ENCODE measurements around the gene ZNF683. TPM values are rescaled to one million over a fixed set of nuclear protein-coding genes. Genes with fewer than 3 reads are reported as not detected.
A peak's percentile ranks its signal among the peaks of the same experiment; 100 is the strongest.

Gene ZNF683
- total RNA-seq, 1 donor from 2014 or later, result not detected

DNA sequence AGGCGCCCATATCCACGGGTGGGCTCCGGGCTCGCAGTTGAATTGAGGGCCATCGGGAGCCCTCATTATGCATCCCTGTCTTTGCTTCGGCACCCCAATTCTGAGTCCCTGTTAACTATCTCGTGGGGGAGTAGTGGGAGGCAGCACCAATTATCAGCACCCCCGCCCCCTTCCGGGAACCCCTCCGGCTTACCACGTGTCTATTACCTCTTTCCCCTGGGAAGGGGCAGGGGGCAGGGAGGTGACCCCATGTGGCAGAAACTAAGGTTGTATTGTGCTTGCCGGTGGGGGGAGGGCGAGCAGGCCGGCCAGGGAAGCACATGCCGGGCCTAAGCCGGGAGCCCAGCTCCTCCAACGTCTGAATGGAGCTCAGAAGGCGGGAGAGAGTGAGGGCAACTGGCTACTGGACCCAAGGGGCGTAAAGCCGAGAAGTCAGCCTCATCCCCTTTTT is 39.1 kb upstream of the ZNF683 start:
- H3K27me3 Mint-ChIP-seq, result peaks cover 61% of the 10 kb centered on the region
- no peaks in the 10 kb centered on the region for H3K9me3 Mint-ChIP-seq
- no peak for DNase-seq (ENCODE audit: extremely low spot score, unreplicated experiment)
- H3K4me1 Mint-ChIP-seq (ENCODE audit: unreplicated experiment), result peaks cover 29% of the 10 kb centered on the region
- H3K4me3 Mint-ChIP-seq, result peak overlapping the region; percentile 83
- TF ChIP-seq, protein P1, sequence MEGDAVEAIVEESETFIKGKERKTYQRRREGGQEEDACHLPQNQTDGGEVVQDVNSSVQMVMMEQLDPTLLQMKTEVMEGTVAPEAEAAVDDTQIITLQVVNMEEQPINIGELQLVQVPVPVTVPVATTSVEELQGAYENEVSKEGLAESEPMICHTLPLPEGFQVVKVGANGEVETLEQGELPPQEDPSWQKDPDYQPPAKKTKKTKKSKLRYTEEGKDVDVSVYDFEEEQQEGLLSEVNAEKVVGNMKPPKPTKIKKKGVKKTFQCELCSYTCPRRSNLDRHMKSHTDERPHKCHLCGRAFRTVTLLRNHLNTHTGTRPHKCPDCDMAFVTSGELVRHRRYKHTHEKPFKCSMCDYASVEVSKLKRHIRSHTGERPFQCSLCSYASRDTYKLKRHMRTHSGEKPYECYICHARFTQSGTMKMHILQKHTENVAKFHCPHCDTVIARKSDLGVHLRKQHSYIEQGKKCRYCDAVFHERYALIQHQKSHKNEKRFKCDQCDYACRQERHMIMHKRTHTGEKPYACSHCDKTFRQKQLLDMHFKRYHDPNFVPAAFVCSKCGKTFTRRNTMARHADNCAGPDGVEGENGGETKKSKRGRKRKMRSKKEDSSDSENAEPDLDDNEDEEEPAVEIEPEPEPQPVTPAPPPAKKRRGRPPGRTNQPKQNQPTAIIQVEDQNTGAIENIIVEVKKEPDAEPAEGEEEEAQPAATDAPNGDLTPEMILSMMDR (conservative IDR thresholded peaks at IDR 0.05), result no peak
- no peak overlapping the region for H3K27ac Mint-ChIP-seq
- no peaks in the 10 kb centered on the region for H3K36me3 Mint-ChIP-seq

DNA sequence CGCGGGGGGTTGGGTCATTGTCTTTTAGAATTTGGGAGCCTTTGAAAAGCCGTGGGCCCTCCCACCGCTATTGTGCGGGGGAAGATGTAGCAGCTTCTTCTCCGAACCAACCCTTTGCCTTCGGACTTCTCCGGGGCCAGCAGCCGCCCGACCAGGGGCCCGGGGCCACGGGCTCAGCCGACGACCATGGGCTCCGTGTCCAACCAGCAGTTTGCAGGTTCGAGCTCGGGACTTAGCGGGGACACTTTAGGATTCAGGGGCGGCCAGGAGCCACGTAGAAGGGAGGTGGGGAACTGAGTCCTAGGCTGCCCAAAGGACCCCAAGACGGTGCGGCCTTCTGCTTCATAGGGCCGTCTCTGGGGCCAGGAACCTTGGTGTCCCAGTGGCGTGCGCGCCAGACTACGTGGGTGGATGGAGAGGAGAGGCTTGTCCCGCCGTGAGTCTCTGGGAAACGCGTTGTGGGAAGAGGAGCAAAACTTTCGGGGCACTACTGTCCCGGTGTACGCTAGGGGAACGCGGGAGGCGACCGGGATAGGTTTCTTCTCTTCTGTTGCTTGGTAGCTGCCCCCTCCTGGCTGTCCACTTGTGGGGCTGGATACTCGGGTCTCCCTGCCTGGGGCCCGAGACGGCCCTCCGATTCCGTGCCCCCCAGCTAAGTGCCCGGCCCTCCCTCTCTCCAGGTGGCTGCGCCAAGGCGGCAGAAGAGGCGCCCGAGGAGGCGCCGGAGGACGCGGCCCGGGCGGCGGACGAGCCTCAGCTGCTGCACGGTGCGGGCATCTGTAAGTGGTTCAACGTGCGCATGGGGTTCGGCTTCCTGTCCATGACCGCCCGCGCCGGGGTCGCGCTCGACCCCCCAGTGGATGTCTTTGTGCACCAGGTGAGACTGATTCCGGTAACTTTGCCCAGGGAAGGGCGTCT is 38.4 kb upstream of the ZNF683 start, which contains the start of gene LIN28A:
TSS of gene LIN28A (plus strand) at position 112 of the 918 bp plus-strand sequence. CDS start at position 187, 75 bp downstream.
- H3K36me3 Mint-ChIP-seq, result no peaks in the 10 kb centered on the region
- H3K4me3 Mint-ChIP-seq, result peak within 1 kb of the TSS; percentile 83
- H3K27ac Mint-ChIP-seq, result no peak within 1 kb of the TSS
- peaks cover 29% of the 10 kb centered on the region for H3K4me1 Mint-ChIP-seq (ENCODE audit: unreplicated experiment)
- no peaks in the 10 kb centered on the region for H3K9me3 Mint-ChIP-seq
- no peak for DNase-seq (ENCODE audit: extremely low spot score, unreplicated experiment)
- TF ChIP-seq, protein P1 (conservative IDR thresholded peaks at IDR 0.05), result no peak
- peaks cover 61% of the 10 kb centered on the region for H3K27me3 Mint-ChIP-seq

DNA sequence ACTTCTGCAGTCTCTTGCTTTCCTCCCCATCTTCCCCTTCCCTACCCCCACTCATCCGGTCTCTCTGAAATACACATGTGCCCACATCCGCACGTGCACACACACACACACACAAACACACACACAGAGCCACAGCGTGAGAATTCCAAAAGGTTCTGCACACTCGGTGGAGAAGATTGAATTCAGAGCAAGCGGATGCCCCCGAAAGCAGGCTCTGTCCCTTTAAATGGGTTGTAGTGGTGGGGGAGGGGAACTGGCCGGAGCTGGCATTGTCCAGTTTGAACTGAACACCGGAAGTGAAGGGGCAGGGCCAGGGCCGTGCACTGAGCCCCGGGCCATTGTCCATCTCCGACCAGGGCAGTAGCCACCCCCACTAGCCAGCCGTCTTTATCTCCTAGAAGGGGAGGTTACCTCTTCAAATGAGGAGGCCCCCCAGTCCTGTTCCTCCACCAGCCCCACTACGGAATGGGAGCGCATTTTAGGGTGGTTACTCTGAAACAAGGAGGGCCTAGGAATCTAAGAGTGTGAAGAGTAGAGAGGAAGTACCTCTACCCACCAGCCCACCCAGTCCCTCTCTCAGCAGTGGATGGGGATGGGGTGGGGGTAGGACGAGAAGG is 36.7 kb upstream of the ZNF683 start:
- DNase-seq (ENCODE audit: extremely low spot score, unreplicated experiment), result no peak
- Mint-ChIP-seq H3K9me3 (no peaks in the 10 kb centered on the region), H3K4me1 (ENCODE audit: unreplicated experiment) (peaks cover 29% of the 10 kb centered on the region), H3K36me3 (no peaks in the 10 kb centered on the region), H3K4me3 (peak overlapping the region; percentile 83), H3K27ac (no peak overlapping the region), H3K27me3 (peaks cover 50% of the 10 kb centered on the region)
- TF ChIP-seq, protein P1 (conservative IDR thresholded peaks at IDR 0.05), result no peak

DNA sequence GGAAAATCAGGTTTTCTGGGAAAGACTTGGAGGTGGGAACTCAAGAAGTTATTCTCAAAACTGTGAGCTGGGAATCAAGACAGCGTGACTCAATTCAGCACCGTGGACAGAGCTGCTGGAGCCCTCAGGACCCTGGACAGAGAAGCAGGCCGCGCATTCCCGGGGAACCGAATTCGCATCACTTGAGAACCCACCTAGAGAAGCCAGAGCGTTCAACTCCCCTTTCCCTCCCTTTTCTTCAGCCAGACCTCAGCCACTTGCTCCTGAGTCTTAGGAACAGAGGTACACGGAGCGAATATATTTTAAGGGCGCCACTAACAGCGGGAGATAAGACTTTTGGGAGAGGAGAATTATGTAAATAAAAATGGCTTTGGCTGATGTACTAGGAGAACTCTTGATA is 36.1 kb upstream of the ZNF683 start:
- peaks cover 52% of the 10 kb centered on the region for H3K27me3 Mint-ChIP-seq
- H3K4me1 Mint-ChIP-seq (ENCODE audit: unreplicated experiment), result peaks cover 29% of the 10 kb centered on the region
- no peaks in the 10 kb centered on the region for H3K36me3 Mint-ChIP-seq
- DNase-seq (ENCODE audit: extremely low spot score, unreplicated experiment), result peak; percentile 90
- H3K27ac Mint-ChIP-seq, result no peak overlapping the region
- no peaks in the 10 kb centered on the region for H3K9me3 Mint-ChIP-seq
- peak overlapping the region; percentile 83 for H3K4me3 Mint-ChIP-seq
- TF ChIP-seq, protein P1 (conservative IDR thresholded peaks at IDR 0.05), result no peak

DNA sequence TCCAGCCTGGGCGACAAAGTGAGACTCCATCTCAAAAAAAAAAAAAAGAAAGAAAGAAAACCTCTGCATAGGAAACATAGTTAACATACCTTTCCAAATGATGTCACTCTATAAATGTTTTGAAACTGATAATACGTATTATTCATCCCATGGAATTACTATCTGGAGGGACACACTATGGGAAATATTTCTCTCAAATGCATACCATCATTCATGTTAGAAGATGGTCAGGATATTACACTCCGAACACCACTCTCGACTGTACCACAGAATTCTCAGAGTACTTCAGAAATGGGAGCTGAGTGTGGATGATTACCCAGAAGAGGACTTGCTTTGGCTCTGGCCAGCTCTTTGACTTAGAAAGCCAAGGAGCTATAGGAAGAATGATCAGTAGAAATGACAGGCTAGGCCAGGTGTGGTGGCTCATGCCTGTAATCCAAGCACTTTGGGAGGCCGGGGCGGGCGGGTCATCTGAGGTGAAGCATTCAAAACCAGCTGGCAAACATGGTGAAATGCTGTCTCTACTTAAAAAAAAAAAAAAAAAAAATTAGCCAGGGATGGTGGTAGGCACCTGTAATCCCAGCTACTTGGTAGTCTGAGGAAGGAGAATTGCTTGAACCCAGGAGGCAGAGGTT is 32.8 kb upstream of the ZNF683 start:
- H3K4me3 Mint-ChIP-seq, result no peak overlapping the region
- peaks cover 14% of the 10 kb centered on the region for H3K4me1 Mint-ChIP-seq (ENCODE audit: unreplicated experiment)
- H3K9me3 Mint-ChIP-seq, result no peaks in the 10 kb centered on the region
- DNase-seq (ENCODE audit: extremely low spot score, unreplicated experiment), result no peak
- no peak overlapping the region for H3K27ac Mint-ChIP-seq
- H3K27me3 Mint-ChIP-seq, result peaks cover 26% of the 10 kb centered on the region
- no peaks in the 10 kb centered on the region for H3K36me3 Mint-ChIP-seq
- TF ChIP-seq, protein P1 (conservative IDR thresholded peaks at IDR 0.05), result no peak

Data from type B pancreatic cell (in vitro differentiated cells).